ENCODE results near the gene DGKQ.

GRCh38 chr4:996997-997374 is 23.6 kb upstream of the DGKQ start:
- TF ChIP-seq CTCF (IDR thresholded peaks at IDR 0.05): no peak
- TF ChIP-seq EZH2 (IDR thresholded peaks at IDR 0.05): no peak
